AG10803 (cell line): Measurements from ENCODE around the gene DIS3L.
A peak's percentile ranks its signal among the peaks of the same experiment; 100 is the strongest.

Experiments
- DNase-seq: peaks from one replicate; pipeline ENCODE4 v3.0.0; 2010; ENCODE audit warnings: low read depth
- H3K4me3 ChIP-seq: 2 replicates; pipeline ENCODE4 v1.5.1; 2011; ENCODE audit warnings: mild to moderate bottlenecking, low read length, control low read depth
- CTCF ChIP-seq: conservative IDR thresholded peaks from 2 replicates; pipeline ENCODE4 v1.5.1; 2011; ENCODE audit warnings: mild to moderate bottlenecking, low read length, control low read depth, inconsistent platforms

DIS3L gene

GRCh38 chr15:66291816-66292570, 1.4 kb upstream of the DIS3L start:
- DNase-seq: peak; percentile 18
- TF ChIP-seq CTCF: no peak
- H3K4me3 ChIP-seq: no peak overlapping the region

GRCh38 chr15:66292571-66293418, 573 bp upstream of the DIS3L start:
- no peak for DNase-seq
- TF ChIP-seq CTCF: no peak
- H3K4me3 ChIP-seq: peak overlapping the region; percentile 70

GRCh38 chr15:66294157-66294931, 976 bp downstream of the DIS3L start:
- peak overlapping the region; percentile 63 for H3K4me3 ChIP-seq
- peak; percentile 92 for DNase-seq
- TF ChIP-seq CTCF: no peak

GRCh38 chr15:66294932-66295235, 1.5 kb downstream of the DIS3L start:
- peak overlapping the region; percentile 63 for H3K4me3 ChIP-seq
- no peak for TF ChIP-seq CTCF
- DNase-seq: no peak

- no peak for DNase-seq
- no peak overlapping the region for H3K4me3 ChIP-seq
- TF ChIP-seq CTCF: no peak
Measured at GRCh38 chr15:66296186-66296585, 2.8 kb downstream of the DIS3L start.

- TF ChIP-seq CTCF: no peak
- DNase-seq: peak; percentile 31
- no peak overlapping the region for H3K4me3 ChIP-seq
Measured at GRCh38 chr15:66298803-66299251, 5.5 kb downstream of the DIS3L start.
